Left ventricle myocardium superior (tissue), 1 donor: ENCODE measurements around the gene GPRASP3. TPM values are rescaled to one million over a fixed set of nuclear protein-coding genes. Genes with fewer than 3 reads are reported as not detected.
"Not testable (repeated sequence)": the region's sequence is repeated elsewhere in the genome, so short reads cannot be mapped to it uniquely, and the experiment has no call there.

Experiments
- ATAC-seq: fragments of 200-7000 bp; cut with Tn5 transposase; one replicate; pipeline ENCODE4 v1.9.1; 2020; ENCODE audit warnings: mild to moderate bottlenecking, moderate library complexity
- DNase-seq: peaks from one replicate; pipeline ENCODE4 v3.0.0-alpha.2; 2020
- intact Hi-C: fragments of 100-400 bp; cut with micrococcal nuclease; formaldehyde crosslinking; loops from one replicate; pipeline ENCODE4 v1.11.0; 2022
- long read RNA-seq: library from polyadenylated mRNA; unstranded; transcript quantifications from one replicate; pipeline ENCODE4 v2.0.0, GENCODE V29; 2021
- total RNA-seq: library from RNA; stranded (reverse); fragmentation: NEBNext Ultra II Directional; extraction: Animal tissue kit (Norgen Biotek cat#: 25700); gene quantifications from one replicate; pipeline ENCODE4 v1.2.1, GENCODE V29; 2021
- donor health status: DM: no; HTN: yes; CAD: no; lungs with severe emphysema.

Gene GPRASP3, protein sequence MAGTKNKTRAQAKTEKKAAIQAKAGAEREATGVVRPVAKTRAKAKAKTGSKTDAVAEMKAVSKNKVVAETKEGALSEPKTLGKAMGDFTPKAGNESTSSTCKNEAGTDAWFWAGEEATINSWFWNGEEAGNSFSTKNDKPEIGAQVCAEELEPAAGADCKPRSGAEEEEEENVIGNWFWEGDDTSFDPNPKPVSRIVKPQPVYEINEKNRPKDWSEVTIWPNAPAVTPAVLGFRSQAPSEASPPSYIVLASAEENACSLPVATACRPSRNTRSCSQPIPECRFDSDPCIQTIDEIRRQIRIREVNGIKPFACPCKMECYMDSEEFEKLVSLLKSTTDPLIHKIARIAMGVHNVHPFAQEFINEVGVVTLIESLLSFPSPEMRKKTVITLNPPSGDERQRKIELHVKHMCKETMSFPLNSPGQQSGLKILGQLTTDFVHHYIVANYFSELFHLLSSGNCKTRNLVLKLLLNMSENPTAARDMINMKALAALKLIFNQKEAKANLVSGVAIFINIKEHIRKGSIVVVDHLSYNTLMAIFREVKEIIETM
- 6.3 TPM for total RNA-seq
- long read RNA-seq, partial matches to known transcripts = 0 of 1 reads
- long read RNA-seq, other reads (novel, unspliced or antisense) = 1 of 1 reads

DNA sequence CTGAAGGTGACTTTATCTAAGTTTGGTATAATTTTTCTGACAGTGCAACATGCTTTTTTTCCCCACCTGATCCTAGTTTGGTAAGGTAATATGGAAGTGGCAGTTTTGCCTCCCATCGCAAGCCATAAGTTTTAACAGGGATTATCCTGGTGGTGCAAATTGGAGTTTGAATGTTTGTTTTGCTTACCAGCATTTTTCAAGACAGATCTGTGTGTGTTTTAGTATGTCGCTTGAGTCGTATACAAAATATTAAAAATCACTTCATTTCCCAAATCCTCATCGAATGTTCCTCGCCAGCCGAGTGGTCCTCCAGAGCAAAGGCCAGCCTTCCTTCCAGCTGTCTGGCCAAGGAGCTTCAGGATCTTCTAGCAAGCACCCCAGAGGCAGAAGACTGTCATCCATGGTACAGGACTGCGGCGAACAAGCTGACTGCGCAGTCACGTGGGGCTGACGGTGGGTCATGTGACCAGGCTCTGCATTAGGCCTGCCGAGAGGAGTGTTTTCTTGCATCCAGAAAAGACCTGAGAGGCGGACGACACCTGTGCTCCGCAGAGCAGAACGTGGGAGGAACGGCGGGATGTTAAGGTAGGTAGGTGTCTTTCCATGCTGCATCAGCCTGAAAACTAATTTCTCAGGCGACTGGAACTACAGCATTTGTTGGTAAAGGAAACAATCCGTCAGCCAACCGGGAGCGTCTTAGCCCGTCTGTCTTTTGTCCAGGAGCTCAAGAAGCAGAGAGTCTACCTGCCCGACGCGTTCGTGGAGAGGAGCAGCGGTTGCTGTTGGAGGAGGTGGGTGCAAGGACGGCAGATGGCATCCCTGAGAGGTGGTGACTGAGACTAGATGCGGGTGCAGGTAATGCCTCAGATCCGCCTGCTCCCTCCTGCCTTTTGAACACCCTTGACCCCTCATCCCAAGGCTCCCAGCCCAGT is at the start of gene GPRASP3:
TSS of gene GPRASP3 (plus strand) at position 507 of the 932 bp plus-strand sequence. CDS start 28,253 bp downstream, outside the sequence.
- peak; percentile 97 for ATAC-seq
- peak; percentile 80 for DNase-seq
- intact Hi-C loops = no loop called here

DNA sequence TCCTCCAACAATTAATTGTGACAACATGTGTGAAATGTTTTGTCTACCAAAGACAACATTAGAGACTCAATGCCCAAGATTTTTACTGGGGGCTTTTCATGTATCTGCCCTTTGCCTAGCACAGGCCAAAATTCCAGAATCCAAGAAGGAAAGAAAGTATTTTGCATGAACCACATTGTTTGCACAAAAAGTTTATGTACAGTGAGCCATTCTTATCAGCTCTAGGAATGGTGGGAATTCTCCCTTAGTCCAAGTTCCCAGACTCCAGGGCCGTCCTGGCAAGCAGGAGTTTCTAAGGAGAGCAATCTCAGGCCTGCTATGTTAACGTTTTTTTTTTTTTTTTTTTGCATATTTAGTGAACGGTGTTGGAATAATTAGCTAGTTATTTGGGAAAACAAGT is 47.7 kb upstream of the GPRASP3 start:
- ATAC-seq (peak; percentile 40), DNase-seq (no peak)
- intact Hi-C loops = no loop called here

DNA sequence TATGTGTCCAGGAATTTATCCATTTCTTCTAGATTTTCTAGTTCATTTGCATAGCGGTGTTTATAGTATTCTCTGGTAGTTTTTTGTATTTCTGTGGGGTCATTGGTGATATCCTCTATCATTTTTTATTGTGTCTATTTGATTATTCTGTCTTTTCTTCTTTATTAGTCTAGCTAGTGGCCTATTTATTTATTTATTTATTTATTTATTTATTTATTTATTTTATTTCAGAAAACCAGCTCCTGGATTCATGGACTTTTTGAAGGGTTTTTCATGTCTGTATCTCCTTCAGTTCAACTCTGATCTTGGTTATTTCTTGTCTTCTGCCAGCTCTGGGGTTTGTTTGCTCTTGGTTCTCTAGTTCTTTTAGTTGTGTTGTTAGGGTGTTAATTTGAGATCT is 43.1 kb upstream of the GPRASP3 start:
- ATAC-seq, intact Hi-C loops, DNase-seq: not testable (repeated sequence)

DNA sequence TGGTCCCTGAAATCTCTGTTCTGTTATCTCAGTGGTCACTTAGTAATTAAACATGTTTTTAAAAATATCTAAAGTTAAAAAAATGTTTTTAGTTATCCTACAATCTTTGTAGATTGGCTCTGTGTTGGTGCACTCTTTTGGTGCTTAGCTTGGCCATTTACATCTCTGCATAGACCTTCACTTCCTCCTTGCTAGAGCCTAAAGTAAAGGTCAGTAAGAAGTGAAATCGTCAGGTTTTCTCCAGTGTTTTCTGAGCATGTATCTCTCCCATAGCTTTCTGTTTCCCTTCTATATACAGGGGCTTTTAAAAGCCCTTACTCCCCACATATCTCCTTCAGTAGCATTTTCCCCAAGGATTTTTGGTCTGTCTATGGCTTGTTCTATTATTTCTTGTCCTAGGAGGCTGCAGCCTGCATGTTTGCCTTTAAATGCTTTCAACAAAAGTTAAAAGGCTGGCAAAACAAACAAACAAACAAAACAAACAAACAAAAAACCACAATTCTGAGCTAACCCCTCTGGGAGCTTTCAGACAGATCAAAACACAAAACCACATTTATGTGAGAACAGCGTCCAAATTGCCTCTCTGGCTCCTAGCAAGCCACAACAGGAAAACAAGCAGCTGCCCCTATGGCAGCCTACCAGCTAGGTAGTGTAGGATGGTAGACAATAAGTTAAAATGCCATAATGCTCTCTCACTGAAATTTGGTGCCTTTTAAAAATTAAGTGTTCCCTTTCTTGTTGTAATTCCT is 35.6 kb upstream of the GPRASP3 start:
- intact Hi-C loops = no loop called here

DNA sequence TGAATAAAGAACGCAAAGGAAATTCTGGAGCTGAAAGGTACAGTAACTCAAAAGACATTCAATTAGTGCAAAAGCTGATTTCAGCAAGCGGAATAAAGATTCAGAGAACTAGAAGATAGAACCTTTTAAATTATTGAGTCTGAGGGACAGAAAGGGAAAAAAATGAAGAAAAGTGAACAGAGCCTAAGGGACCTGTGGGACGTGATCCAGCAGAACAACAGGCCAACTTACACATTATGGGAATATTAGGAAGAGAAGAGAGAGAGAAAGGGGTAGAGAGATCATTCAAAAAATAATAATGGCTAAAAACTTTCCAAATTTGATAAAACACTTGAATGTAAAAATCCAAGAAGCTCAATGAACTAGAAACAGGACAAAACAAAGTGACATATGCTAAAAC is 25.8 kb upstream of the GPRASP3 start:
- intact Hi-C loops = no loop called here
- ATAC-seq (no peak), DNase-seq (no peak)

More for the DNA sequence above, 35.6 kb upstream of the GPRASP3 start:
- no peak for ATAC-seq
- DNase-seq = no peak

DNA sequence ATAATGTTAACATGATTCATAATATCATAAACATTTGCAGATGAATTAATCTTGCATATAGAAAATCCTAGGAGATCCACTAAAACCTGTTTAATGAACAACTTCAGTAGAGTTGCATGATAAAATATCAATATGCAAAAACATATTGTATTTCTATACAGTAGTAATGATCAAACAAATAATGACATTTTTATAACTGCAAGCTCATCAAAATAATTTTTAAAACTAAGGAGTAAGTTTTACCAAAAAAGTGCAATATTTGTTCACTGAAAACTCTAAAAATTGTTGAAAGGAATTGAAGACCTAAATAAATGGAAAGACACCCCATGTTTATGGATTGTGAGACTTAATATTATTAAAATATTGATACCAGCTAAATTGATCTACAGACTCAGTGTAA is 24.2 kb upstream of the GPRASP3 start:
- ATAC-seq = no peak
- intact Hi-C loops = no loop called here
- no peak for DNase-seq

DNA sequence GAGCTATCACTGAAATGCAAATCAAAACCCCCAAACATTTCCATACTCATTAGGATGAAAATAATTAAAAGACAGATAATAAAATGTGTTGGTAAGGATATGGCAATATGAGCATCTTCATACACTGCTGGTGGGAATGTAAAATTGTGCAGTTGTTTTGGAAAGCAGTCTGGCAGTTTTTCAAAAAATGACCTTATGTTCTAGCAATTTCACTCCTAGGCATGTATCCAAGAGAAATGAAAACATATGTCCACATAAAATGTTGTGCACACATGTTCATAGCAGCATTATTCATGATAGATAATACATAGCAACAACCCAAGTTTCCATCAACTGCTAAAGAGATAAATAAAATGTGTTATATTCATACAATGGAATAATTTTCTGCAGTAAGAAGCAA is 23.0 kb upstream of the GPRASP3 start:
- ATAC-seq (no peak), DNase-seq (no peak)
- intact Hi-C loops = no loop called here

DNA sequence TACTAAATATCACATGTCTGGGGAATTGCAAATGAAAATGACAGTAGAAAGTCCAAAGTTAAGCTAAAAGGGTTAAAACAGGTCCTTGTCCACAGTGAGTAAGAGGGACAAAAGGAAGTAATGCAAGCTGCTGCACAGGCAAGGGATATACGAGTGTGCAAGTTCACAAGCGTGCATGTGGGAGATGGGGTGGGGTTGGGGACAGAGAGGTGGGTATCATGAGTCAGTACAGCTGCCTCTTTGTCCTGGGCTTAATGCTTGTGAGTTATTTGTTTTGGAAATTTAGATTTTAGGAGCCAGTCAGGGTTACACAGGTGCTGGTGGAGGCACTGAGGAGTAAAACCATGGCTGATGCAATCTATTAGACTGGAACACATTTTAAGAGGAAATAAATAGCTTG is 11.6 kb upstream of the GPRASP3 start:
- no peak for ATAC-seq
- no peak for DNase-seq
- intact Hi-C loops = no loop called here

DNA sequence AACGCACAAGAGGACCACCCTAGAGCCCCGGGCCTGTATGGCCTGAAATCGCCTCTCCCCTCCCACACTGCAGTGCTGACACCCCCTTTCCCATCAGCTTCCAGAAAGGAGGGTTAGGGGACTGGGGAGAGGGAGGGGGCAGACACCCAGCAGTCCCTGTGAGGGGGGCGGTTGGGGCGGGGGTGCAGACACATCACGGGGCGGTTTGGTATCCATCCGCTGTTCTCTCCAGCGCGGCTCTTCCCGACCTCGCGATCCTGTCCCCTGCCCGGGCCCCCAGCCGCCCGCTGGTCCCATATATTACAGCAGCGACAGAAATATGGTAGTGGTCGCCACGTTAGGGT is 8.7 kb upstream of the GPRASP3 start:
- DNase-seq = no peak
- no peak for ATAC-seq
- intact Hi-C loops = no loop called here

DNA sequence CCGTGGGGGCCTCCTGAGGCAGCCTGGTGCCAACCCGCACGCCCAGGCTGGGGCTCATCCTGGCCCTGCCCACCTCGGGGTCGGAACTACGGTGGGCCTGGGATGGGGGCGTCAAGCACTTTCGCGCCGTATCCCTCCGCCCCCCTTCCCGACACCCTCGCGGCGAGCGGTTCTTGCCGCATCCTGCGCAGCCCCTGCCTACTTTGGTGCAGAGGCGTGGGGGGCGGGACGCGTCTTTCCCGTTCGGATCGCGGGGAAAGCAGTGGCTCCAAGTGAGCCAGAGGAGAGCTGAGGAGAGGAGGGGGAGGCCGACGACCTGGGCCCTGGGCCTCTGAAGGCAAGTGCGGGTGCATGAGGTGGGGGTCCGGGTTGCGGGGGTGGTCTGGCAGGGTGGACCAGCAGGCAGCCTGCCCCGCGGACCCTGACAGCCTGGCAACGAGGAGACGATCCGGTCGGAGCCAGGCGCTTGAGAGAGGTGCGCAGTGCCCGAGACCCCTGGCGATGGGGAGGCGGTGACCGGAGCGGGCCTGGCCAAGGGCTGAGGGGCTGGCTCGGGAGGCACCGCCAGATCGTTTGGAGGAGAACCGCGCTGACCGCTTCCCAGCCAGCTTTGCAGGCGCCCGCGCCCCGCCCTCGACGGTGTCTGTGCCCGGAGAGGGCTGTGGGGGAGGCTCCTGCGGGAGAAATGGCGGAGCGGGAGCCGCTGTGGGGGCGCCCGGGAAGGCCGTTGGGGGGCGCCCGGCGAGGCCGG is 8.2 kb upstream of the GPRASP3 start, which contains the start of gene GPRASP2:
TSS of gene GPRASP2 (plus strand) at position 233 of the 751 bp plus-strand sequence. CDS start 2,422 bp downstream, outside the sequence.
- peak; percentile 79 for DNase-seq
- peak; percentile 95 for ATAC-seq
- intact Hi-C loops = no loop called here

DNA sequence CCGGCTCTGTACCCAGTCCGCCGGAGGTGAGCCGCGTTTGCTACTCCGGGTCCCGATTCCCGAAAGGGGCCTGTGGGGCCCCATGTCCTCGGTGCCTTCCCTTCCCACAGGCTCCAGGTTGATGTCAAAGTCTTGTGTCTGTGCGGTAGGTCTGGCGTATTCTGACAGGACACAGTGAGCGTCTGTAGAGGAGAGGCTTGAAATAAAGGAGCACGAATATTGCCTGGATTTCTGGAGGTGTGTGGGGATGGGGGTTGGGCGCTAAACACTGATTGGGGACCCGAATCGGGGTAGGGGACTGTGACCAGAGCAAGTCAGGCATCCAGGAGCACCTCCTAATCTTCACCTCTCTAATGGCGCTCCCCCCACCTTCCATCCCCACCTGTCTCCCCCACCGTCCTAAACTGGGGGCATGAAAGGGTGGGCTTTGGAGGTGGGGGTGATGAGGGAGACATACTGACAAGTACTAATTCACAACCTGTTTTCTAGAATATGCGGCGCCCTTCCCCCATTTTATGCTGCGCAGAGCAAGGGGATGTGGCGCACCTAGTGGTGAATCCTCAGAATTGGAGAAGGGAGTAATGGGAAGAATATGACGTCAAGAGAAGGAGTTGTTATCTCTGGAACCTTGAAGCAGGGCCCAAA is 7.4 kb upstream of the GPRASP3 start:
- intact Hi-C loops = no loop called here
- ATAC-seq = peak; percentile 86
- peak; percentile 48 for DNase-seq

DNA sequence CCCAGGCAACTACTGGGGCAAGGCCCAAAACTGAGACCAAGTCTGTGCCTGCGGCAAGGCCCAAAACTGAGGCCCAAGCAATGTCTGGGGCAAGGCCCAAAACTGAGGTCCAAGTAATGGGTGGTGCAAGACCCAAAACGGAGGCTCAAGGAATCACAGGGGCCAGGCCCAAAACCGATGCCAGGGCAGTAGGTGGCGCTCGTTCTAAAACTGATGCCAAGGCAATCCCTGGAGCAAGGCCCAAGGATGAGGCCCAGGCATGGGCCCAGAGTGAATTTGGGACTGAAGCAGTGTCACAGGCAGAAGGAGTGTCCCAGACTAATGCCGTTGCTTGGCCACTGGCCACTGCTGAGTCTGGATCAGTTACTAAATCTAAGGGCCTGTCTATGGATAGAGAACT is 5.5 kb upstream of the GPRASP3 start:
- DNase-seq (no peak), ATAC-seq (no peak)
- intact Hi-C loops = no loop called here

DNA sequence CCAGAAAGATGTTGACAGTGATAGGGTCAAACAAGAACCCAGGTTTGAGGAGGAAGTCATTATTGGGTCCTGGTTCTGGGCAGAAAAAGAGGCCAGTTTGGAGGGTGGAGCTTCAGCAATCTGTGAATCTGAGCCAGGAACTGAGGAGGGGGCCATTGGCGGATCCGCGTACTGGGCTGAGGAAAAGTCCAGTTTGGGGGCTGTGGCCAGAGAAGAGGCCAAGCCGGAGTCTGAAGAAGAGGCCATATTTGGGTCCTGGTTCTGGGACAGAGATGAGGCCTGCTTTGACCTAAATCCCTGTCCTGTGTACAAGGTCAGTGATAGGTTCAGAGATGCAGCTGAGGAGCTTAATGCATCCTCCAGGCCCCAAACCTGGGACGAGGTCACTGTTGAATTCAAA is 4.6 kb upstream of the GPRASP3 start:
- ATAC-seq (no peak), DNase-seq (no peak)
- intact Hi-C loops = no loop called here

DNA sequence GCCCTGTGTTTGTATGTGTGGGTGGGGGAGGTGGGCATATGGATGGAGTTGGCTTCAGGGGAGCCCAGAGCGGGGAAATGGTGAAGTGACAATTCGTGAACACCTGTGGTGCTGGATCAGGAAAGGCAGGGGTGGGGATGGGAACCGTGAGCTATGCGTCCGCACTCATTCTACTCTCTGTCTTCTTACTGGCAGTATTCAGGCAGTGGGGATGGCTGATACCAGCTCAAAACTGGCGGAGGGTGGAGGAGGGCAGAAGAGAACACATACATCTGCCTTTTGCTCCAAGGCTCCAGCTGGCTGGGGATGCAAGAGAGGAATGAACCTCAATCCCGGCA is 595 bp downstream of the GPRASP3 start:
- ATAC-seq, DNase-seq, intact Hi-C loops: not testable (repeated sequence)

DNA sequence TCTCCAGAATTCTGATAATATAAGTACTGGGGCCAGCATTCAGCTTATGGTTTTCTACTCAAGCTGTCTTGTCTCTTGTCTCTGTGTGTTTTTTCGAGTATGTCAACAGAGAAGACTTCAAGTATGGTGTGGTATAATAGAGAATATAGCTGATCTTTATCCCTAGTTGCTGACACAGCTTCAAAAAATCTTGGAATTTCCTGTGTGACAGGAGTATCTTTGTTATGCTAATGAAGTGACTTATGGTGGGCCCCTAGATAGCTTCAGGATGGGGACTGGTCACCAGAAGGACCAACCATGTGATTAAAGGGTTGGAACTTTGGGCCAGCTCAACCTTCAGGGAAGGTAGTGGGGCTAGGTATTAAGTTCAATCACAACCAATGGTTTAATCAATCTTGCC is 2.9 kb downstream of the GPRASP3 start:
- no peak for DNase-seq
- ATAC-seq = no peak
- intact Hi-C loops = no loop called here

DNA sequence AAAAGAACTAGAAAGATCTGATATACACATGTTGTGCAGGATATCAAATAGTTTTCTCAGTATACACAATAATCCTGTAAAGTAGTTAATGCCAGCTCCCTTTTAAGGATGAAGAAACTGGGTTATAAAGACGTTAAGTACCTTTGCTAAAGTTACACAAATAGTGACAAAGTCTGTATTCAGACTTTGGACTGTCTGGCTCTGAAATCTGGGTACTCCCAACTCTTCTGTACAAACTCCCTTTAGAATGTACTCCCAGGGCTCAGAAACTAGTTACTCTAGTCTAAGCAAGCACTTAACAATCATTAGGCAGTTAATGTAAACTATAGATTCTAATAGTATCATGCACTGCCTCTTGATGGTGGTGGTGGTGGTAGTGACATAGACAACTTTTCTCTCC is 7.2 kb downstream of the GPRASP3 start:
- DNase-seq (no peak), ATAC-seq (no peak)
- intact Hi-C loops = no loop called here

DNA sequence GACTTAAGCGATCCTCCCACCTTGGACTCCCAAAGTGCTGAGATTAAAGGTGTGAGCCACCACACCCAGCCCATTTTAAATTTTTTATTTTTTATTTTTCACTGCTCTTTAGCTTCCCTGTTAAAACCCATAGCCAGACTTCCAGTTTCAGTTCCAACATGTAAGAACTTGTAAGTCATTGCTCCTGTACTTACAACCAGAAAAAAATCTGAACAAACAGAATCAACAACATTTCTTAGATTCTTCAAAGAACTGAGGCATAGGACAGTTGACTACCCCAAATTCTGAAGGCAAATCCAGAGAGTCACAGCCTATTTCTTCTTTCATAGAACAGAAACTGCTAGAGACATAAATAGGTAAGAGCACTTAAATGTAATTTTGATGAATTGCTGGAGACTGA is 8.1 kb downstream of the GPRASP3 start:
- ATAC-seq = no peak
- intact Hi-C loops = no loop called here
- no peak for DNase-seq

DNA sequence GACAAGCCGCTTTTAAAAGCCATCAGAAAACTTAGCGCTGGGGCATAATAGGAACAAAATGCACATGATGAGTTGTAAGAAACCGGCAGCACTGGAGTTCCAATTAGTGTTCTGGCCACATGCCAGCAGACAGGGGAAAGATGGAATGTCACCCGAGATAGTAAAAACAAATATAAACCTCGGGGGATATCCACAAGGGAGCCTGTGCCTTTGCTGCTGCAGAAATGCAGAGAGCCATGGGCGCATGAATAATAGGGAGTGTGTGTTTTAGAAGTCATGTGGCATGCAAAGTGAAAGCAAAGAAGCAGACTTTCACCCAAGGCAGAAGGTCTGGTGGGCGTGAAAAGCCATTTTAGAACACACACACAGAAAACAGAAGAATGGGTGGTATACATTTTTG is 19.1 kb downstream of the GPRASP3 start:
- no peak for ATAC-seq
- no peak for DNase-seq
- intact Hi-C loops = no loop called here
